GM23338 (cell line): Measurements from ENCODE around the gene DRAM1. TPM values are rescaled to one million over a fixed set of nuclear protein-coding genes. Genes with fewer than 3 reads are reported as not detected.

ENCODE experiments used
- ATAC-seq: fragments of 200-7000 bp; cut with Tn5 transposase; 3 replicates; pipeline ENCODE4 v1.9.1; 2020
- DNase-seq: peaks from one replicate; pipeline ENCODE4 v3.0.0-alpha.2; 2015; ENCODE audit warnings: low spot score
- H2AFZ ChIP-seq: fragments of 200-600 bp; sonication (generic); 2 replicates; pipeline ENCODE4 v1.8.0; 2016; ENCODE audit warnings: antibody characterized with exemption, mild to moderate bottlenecking, moderate library complexity
- H3F3A ChIP-seq: fragments of 200-600 bp; sonication (generic); replicated peaks from 2 replicates; pipeline ENCODE4 v1.8.0; 2017; ENCODE audit warnings: antibody characterized with exemption, mixed run types, low read depth
- H3K27ac ChIP-seq: fragments of 200-600 bp; sonication (generic); 2 replicates; pipeline ENCODE4 v1.6.1; 2016; ENCODE audit warnings: low read depth
- H3K27me3 ChIP-seq: fragments of 200-600 bp; sonication (generic); 2 replicates; pipeline ENCODE4 v1.8.0; 2016; ENCODE audit warnings: mild to moderate bottlenecking, mixed run types, moderate library complexity; ENCODE audit not compliant: insufficient read depth
- H3K36me3 ChIP-seq: fragments of 200-600 bp; sonication (generic); 2 replicates; pipeline ENCODE4 v1.8.0; 2016; ENCODE audit warnings: mild to moderate bottlenecking; ENCODE audit not compliant: insufficient read depth
- H3K4me1 ChIP-seq: fragments of 200-600 bp; sonication (generic); 2 replicates; pipeline ENCODE4 v1.8.0; 2016; ENCODE audit warnings: mild to moderate bottlenecking, moderate library complexity; ENCODE audit not compliant: insufficient read depth
- H3K4me2 ChIP-seq: fragments of 200-600 bp; sonication (generic); 2 replicates; pipeline ENCODE4 v1.7.1; 2017; ENCODE audit warnings: mixed run types
- H3K4me3 ChIP-seq: fragments of 200-600 bp; sonication (generic); 2 replicates; pipeline ENCODE4 v1.6.1; 2016; ENCODE audit warnings: mixed run types
- H3K79me2 ChIP-seq: fragments of 200-600 bp; sonication (generic); replicated peaks from 2 replicates; pipeline ENCODE4 v1.8.0; 2017; ENCODE audit warnings: mild to moderate bottlenecking; ENCODE audit not compliant: insufficient read depth
- H3K9me2 ChIP-seq: fragments of 200-600 bp; sonication (generic); 2 replicates; pipeline ENCODE4 v1.8.0; 2017; ENCODE audit not compliant: insufficient read depth
- H4K20me1 ChIP-seq: fragments of 200-600 bp; sonication (generic); replicated peaks from 2 replicates; pipeline ENCODE4 v1.8.0; 2017; ENCODE audit warnings: mild to moderate bottlenecking; ENCODE audit not compliant: insufficient read depth
- H3K27ac Mint-ChIP-seq: 2 replicates; pipeline ENCODE4 v1.8.0; 2020; ENCODE audit warnings: inconsistent platforms, mild to moderate bottlenecking, moderate library complexity, mixed read lengths
- H3K27me3 Mint-ChIP-seq: 3 replicates; pipeline ENCODE4 v1.8.0; 2022; ENCODE audit warnings: low read depth, mild to moderate bottlenecking, moderate library complexity, mixed read lengths, inconsistent platforms; ENCODE audit not compliant: insufficient read depth, poor library complexity
- H3K36me3 Mint-ChIP-seq: 3 replicates; pipeline ENCODE4 v1.8.0; 2021; ENCODE audit warnings: low read depth, mild to moderate bottlenecking, inconsistent platforms, moderate library complexity, mixed read lengths
- H3K4me1 Mint-ChIP-seq: 3 replicates; pipeline ENCODE4 v1.8.0; 2020; ENCODE audit warnings: mild to moderate bottlenecking, inconsistent platforms, mixed read lengths
- H3K4me3 Mint-ChIP-seq: 3 replicates; pipeline ENCODE4 v1.8.0; 2021; ENCODE audit warnings: moderate library complexity, mild to moderate bottlenecking, inconsistent platforms, mixed read lengths
- H3K9me3 Mint-ChIP-seq: 3 replicates; pipeline ENCODE4 v1.8.0; 2020; ENCODE audit warnings: moderate library complexity, mild to moderate bottlenecking, inconsistent platforms, mixed read lengths
- ZNF114 ChIP-seq: fragments of 250-450 bp; sonication (Bioruptor Pico); IDR thresholded peaks from 2 replicates; pipeline ENCODE4 v1.5.0; 2020; ENCODE audit warnings: mild to moderate bottlenecking, moderate library complexity
- polyA plus RNA-seq: library from polyadenylated mRNA; unstranded; fragments of >200 nt; fragmentation: Nextera tagmentation; extraction: Ambion mirVana; gene quantifications from 2 replicates; pipeline ENCODE4 v1.2.1, GENCODE V29; 2016
- total RNA-seq: library from RNA; depleted of rRNA; stranded (reverse); fragments of >200 nt; shearing (Covaris generic); gene quantifications from 2 replicates; pipeline ENCODE4 v1.2.3, GENCODE V29; 2014
- TF ChIP-seq, protein P1 (sequence below): fragments of 250-450 bp; sonication (Bioruptor Pico); IDR thresholded peaks from 2 replicates; pipeline ENCODE4 v1.5.0; 2020; ENCODE audit warnings: mild to moderate bottlenecking, moderate library complexity
- TF ChIP-seq, protein P2 (sequence below), 2 experiments: fragments of 200-600 bp in 1 of 2; sonication (generic) in 1 of 2; conservative IDR thresholded peaks; 2 replicates each; pipeline versions ENCODE4 v1.5.1 to v1.6.1; 2016 to 2017; ENCODE audit warnings: antibody characterized with exemption in 2 of 2, low read depth in 2 of 2, mild to moderate bottlenecking in 2 of 2, moderate library complexity in 1 of 2

The DRAM1 gene
- total and polyA plus RNA-seq, 2 experiments from 2014 or later, result 5.7 to 8.5 TPM

DNA sequence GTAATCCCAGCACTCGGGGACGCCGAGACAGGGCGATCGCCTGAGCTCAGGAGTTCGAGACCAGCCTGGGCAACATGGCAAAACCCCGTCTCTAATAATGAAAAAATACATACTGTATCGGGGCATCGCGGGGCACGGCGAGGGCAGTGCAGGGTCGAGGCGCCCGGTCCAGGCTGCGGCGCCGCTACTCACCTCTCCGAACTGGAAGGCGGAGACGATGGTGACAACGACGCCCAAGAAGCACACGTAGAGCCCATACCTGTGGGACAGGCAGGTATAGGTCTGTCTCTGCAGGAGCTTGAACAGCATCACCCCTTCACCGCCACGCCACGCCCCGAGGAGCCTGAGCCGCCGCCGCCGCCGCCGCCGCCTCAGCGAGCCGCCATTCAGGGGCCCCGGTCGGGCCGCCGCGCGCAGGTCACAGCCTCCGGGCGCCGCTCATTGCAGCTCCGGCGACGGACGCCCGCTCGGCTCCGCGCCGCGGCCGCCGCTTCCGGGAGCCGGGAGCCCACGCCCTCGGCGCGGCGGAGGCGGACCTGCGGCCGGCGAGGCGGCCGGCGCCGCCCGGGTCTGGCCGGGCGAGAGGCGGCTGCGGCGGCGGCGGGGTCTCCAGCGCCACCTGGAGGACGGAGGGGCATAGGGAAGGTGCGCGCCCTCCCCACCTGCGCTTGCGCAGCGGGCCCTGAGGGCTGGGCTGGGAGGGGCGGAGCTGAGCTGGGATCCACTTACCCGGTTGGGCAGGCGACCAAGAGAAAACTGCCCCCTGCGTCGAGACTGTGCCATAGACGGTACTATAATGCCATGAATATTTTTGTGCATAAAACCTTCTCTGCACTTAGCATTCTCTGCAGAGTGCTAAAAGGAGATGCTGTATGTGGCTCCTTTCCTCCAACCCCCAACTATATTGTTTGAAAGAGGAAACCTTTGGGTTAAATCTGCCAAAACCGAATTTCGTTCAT lies 46.7 kb upstream of the DRAM1 start, which contains the start of gene GNPTAB:
GNPTAB (minus strand) TSS at position 593 of the 959 bp plus-strand sequence; CDS start at position 309, 284 bp downstream.
- H3K27ac Mint-ChIP-seq, result peak within 1 kb of the TSS; percentile 88; the same call in 1 of the 2 replicates

More for the DNA sequence above, 46.7 kb upstream of the DRAM1 start, which contains the start of gene GNPTAB:
- H3K79me2 ChIP-seq, result peaks cover 48% of the 10 kb centered on the region
- H3K36me3 ChIP-seq, result no peaks in the 10 kb centered on the region
- H3K36me3 Mint-ChIP-seq, result no peaks in the 10 kb centered on the region; the same call in 2 of the 3 replicates
- peak within 1 kb of the TSS; percentile 77; the same call in 1 of the 2 replicates for H3K27ac ChIP-seq
- ATAC-seq (peak; percentile 84), DNase-seq (peak; percentile 92)
- no peaks in the 10 kb centered on the region for H3K27me3 ChIP-seq
- peaks cover 2% of the 10 kb centered on the region for H3K27me3 Mint-ChIP-seq
- H3F3A ChIP-seq, result no peaks in the 10 kb centered on the region
- TF ChIP-seq, protein P1, sequence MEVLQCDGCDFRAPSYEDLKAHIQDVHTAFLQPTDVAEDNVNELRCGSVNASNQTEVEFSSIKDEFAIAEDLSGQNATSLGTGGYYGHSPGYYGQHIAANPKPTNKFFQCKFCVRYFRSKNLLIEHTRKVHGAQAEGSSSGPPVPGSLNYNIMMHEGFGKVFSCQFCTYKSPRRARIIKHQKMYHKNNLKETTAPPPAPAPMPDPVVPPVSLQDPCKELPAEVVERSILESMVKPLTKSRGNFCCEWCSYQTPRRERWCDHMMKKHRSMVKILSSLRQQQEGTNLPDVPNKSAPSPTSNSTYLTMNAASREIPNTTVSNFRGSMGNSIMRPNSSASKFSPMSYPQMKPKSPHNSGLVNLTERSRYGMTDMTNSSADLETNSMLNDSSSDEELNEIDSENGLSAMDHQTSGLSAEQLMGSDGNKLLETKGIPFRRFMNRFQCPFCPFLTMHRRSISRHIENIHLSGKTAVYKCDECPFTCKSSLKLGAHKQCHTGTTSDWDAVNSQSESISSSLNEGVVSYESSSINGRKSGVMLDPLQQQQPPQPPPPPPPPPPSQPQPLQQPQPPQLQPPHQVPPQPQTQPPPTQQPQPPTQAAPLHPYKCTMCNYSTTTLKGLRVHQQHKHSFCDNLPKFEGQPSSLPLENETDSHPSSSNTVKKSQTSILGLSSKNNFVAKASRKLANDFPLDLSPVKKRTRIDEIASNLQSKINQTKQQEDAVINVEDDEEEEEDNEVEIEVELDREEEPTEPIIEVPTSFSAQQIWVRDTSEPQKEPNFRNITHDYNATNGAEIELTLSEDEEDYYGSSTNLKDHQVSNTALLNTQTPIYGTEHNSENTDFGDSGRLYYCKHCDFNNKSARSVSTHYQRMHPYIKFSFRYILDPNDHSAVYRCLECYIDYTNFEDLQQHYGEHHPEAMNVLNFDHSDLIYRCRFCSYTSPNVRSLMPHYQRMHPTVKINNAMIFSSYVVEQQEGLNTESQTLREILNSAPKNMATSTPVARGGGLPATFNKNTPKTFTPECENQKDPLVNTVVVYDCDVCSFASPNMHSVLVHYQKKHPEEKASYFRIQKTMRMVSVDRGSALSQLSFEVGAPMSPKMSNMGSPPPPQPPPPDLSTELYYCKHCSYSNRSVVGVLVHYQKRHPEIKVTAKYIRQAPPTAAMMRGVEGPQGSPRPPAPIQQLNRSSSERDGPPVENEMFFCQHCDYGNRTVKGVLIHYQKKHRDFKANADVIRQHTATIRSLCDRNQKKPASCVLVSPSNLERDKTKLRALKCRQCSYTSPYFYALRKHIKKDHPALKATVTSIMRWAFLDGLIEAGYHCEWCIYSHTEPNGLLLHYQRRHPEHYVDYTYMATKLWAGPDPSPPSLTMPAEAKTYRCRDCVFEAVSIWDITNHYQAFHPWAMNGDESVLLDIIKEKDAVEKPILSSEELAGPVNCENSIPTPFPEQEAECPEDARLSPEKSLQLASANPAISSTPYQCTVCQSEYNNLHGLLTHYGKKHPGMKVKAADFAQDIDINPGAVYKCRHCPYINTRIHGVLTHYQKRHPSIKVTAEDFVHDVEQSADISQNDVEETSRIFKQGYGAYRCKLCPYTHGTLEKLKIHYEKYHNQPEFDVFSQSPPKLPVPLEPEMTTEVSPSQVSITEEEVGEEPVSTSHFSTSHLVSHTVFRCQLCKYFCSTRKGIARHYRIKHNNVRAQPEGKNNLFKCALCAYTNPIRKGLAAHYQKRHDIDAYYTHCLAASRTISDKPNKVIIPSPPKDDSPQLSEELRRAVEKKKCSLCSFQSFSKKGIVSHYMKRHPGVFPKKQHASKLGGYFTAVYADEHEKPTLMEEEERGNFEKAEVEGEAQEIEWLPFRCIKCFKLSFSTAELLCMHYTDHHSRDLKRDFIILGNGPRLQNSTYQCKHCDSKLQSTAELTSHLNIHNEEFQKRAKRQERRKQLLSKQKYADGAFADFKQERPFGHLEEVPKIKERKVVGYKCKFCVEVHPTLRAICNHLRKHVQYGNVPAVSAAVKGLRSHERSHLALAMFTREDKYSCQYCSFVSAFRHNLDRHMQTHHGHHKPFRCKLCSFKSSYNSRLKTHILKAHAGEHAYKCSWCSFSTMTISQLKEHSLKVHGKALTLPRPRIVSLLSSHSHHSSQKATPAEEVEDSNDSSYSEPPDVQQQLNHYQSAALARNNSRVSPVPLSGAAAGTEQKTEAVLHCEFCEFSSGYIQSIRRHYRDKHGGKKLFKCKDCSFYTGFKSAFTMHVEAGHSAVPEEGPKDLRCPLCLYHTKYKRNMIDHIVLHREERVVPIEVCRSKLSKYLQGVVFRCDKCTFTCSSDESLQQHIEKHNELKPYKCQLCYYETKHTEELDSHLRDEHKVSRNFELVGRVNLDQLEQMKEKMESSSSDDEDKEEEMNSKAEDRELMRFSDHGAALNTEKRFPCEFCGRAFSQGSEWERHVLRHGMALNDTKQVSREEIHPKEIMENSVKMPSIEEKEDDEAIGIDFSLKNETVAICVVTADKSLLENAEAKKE (CRISPR knock-in tag), result no peak
- no peak for TF ChIP-seq ZNF114 (CRISPR knock-in tag)
- TF ChIP-seq, protein P2, sequence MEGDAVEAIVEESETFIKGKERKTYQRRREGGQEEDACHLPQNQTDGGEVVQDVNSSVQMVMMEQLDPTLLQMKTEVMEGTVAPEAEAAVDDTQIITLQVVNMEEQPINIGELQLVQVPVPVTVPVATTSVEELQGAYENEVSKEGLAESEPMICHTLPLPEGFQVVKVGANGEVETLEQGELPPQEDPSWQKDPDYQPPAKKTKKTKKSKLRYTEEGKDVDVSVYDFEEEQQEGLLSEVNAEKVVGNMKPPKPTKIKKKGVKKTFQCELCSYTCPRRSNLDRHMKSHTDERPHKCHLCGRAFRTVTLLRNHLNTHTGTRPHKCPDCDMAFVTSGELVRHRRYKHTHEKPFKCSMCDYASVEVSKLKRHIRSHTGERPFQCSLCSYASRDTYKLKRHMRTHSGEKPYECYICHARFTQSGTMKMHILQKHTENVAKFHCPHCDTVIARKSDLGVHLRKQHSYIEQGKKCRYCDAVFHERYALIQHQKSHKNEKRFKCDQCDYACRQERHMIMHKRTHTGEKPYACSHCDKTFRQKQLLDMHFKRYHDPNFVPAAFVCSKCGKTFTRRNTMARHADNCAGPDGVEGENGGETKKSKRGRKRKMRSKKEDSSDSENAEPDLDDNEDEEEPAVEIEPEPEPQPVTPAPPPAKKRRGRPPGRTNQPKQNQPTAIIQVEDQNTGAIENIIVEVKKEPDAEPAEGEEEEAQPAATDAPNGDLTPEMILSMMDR (conservative IDR thresholded peaks at IDR 0.05; ENCODE audit: low read depth in 2 of 2), result peak; percentile 48 to 83
- peaks cover 20% of the 10 kb centered on the region for H3K4me1 Mint-ChIP-seq
- H3K9me2 ChIP-seq, result no peaks in the 10 kb centered on the region
- H3K4me3 Mint-ChIP-seq, result peak within 1 kb of the TSS; percentile 97
- no peaks in the 10 kb centered on the region for H3K9me3 Mint-ChIP-seq
- peaks cover 24% of the 10 kb centered on the region for H3K4me1 ChIP-seq
- peak within 1 kb of the TSS; percentile 94 for H3K4me2 ChIP-seq
- peak within 1 kb of the TSS; percentile 98 for H2AFZ ChIP-seq
- H4K20me1 ChIP-seq, result no peaks in the 10 kb centered on the region
- peak within 1 kb of the TSS; percentile 98 for H3K4me3 ChIP-seq
